Nephron progenitor cell (in vitro differentiated cells): ENCODE results near the gene NID2.

Experiments
- DNase-seq: peaks from one replicate; pipeline ENCODE4 v3.0.0; 2021
- H3K27ac Mint-ChIP-seq: 2 replicates; pipeline ENCODE4 v1.8.0; 2021; ENCODE audit warnings: mild to moderate bottlenecking, moderate library complexity, mixed read lengths
- H3K27me3 Mint-ChIP-seq: 2 replicates; pipeline ENCODE4 v1.8.0; 2021; ENCODE audit warnings: mild to moderate bottlenecking, low read depth, mixed read lengths; ENCODE audit not compliant: poor library complexity
- H3K36me3 Mint-ChIP-seq: 2 replicates; pipeline ENCODE4 v1.8.0; 2021; ENCODE audit warnings: low read depth, mixed read lengths
- H3K4me1 Mint-ChIP-seq: 2 replicates; pipeline ENCODE4 v1.8.0; 2021; ENCODE audit warnings: mixed read lengths
- H3K4me3 Mint-ChIP-seq: 2 replicates; pipeline ENCODE4 v1.8.0; 2021; ENCODE audit warnings: mild to moderate bottlenecking, moderate library complexity, mixed read lengths
- H3K9me3 Mint-ChIP-seq: 2 replicates; pipeline ENCODE4 v1.8.0; 2021; ENCODE audit warnings: mild to moderate bottlenecking, moderate library complexity, mixed read lengths
- CTCF ChIP-seq: fragments of 200-600 bp; sonication (generic); IDR thresholded peaks from 2 replicates; pipeline ENCODE4 v1.5.0; 2021; ENCODE audit warnings: antibody characterized with exemption

Gene NID2

DNA sequence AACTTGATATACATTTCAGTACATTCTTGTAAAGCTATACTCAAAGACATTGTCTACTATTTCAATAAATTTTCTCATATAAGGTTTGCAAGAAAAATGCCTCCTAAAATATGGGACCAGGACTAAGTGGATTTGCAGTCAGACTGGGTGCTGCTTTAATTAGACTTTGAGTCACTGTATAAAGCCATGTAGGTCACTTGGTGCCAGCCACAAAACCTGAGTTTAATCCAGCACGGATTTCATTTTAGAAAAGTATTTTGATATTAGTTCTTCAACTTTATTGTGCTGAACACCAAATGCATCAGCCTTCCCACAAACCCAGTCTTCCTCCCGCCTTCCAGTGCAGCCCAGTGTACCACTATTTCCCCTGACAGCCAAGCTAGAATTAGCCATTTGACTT is 9.9 kb upstream of the NID2 start:
- H3K4me3 Mint-ChIP-seq, result no peak overlapping the region
- H3K27me3 Mint-ChIP-seq, result peaks cover 10% of the 10 kb centered on the region
- no peak for DNase-seq
- no peak overlapping the region for H3K27ac Mint-ChIP-seq
- H3K9me3 Mint-ChIP-seq, result no peaks in the 10 kb centered on the region
- no peaks in the 10 kb centered on the region for H3K36me3 Mint-ChIP-seq
- peaks cover 41% of the 10 kb centered on the region for H3K4me1 Mint-ChIP-seq
- TF ChIP-seq CTCF, result no peak

DNA sequence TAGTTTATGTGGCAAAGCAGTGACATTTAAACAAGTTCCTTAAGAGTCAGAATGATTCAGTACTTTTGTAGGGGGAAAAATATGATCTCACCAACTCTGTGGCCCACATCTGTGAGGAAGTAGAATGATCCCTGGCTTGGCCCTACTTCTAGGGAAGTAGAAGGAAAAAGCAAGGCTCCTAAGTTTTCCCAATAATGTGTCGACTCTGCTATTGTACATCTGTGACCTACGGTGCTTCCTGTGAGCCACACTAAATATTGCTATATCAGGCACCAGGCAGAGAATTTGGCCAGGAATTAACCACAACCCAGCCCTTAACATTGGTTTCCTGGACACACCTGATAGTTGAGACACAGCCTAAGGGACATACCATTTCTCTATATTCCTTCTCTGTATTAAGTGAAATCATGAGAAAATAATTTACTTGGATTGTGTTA is 9.3 kb upstream of the NID2 start:
- no peak for DNase-seq
- peaks cover 41% of the 10 kb centered on the region for H3K4me1 Mint-ChIP-seq
- no peaks in the 10 kb centered on the region for H3K36me3 Mint-ChIP-seq
- TF ChIP-seq CTCF, result no peak
- H3K27me3 Mint-ChIP-seq, result peaks cover 10% of the 10 kb centered on the region
- no peak overlapping the region for H3K27ac Mint-ChIP-seq
- H3K9me3 Mint-ChIP-seq, result no peaks in the 10 kb centered on the region
- H3K4me3 Mint-ChIP-seq, result no peak overlapping the region

DNA sequence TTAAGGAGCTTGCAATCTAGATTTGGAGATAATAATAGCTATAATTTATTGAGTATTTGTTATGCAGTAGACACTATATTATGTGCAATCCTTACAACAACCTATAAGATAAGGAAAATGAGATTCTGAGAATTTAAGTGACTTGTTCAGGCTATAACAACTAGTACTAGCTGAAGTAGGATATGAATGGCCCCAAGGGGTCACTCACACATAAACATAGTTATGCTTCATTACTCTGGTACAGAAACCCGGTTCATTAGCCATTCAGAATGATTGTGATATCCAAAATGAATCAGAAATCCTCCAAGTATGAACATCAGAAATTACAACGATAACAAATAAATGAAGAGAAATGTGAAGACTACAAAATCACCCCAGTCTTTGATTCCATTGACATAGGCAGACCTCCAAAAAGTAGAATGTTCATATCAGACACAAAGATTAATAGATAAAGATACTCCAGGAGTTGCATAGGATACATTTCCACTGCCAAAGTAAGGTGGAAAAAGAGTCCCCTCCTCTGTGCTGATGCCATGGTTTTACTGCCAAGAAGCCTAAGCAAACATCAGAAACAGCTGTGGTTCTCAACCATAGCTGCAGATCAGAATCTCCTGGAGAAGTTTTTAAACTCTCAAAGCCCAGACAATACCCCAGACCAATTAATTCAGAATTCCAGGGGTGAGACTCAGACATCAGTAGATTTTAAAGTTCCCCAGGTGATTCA is 8.6 kb upstream of the NID2 start:
- no peak for TF ChIP-seq CTCF
- no peaks in the 10 kb centered on the region for H3K36me3 Mint-ChIP-seq
- DNase-seq, result no peak
- peaks cover 45% of the 10 kb centered on the region for H3K4me1 Mint-ChIP-seq
- H3K27ac Mint-ChIP-seq, result no peak overlapping the region
- H3K4me3 Mint-ChIP-seq, result no peak overlapping the region
- H3K27me3 Mint-ChIP-seq, result peaks cover 6% of the 10 kb centered on the region
- no peaks in the 10 kb centered on the region for H3K9me3 Mint-ChIP-seq

GRCh38 chr14:52076334-52076733 is 7.5 kb upstream of the NID2 start:
- Mint-ChIP-seq H3K4me1 (peaks cover 46% of the 10 kb centered on the region), H3K9me3 (no peaks in the 10 kb centered on the region), H3K36me3 (no peaks in the 10 kb centered on the region), H3K4me3 (no peak overlapping the region), H3K27ac (no peak overlapping the region), H3K27me3 (peaks cover 9% of the 10 kb centered on the region)
- no peak for DNase-seq
- no peak for TF ChIP-seq CTCF

DNA sequence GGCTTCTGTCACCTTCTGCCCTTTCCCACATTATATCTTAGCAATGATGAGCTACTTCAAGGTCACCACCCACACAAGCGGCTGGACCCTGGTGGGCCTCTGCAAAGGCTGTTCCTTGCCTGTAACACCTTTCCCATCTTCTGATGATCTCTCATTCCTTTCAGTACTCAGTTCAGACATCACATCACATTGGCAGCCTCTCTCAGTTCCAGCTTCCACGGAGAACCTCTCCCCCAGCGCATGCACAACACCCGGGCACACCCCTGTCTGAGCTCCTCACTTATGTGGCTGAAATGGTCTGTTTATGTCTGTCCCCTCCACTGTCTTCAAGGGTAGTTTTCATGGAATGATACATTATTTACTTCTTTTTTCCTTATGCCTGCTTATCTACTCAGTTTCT is 6.5 kb upstream of the NID2 start:
- Mint-ChIP-seq H3K36me3 (no peaks in the 10 kb centered on the region), H3K4me3 (no peak overlapping the region), H3K4me1 (peaks cover 41% of the 10 kb centered on the region), H3K27ac (no peak overlapping the region), H3K9me3 (no peaks in the 10 kb centered on the region), H3K27me3 (peaks cover 16% of the 10 kb centered on the region)
- DNase-seq, result no peak
- no peak for TF ChIP-seq CTCF

DNA sequence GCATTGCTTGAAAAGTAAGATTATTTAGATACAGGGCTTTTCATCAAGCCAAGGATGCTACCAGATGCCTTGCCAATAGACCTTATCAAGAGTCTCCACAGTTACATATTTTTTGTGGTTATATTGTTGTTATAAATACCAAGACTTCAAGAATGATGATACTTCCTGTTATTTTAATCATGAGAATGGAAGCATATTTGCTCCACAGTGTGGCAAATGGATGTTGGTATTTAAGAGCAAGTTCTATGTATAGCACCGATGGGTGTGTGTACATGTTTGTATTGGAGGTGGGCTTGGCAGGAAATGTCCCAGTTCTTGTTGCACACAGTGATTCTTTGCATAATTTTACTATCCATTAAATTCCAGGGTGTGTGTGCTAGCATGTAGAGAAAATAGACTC is 4.4 kb upstream of the NID2 start:
- H3K4me1 Mint-ChIP-seq, result peaks cover 32% of the 10 kb centered on the region
- H3K27me3 Mint-ChIP-seq, result peaks cover 16% of the 10 kb centered on the region
- no peak overlapping the region for H3K4me3 Mint-ChIP-seq
- no peaks in the 10 kb centered on the region for H3K36me3 Mint-ChIP-seq
- no peaks in the 10 kb centered on the region for H3K9me3 Mint-ChIP-seq
- no peak overlapping the region for H3K27ac Mint-ChIP-seq
- no peak for TF ChIP-seq CTCF
- no peak for DNase-seq
